ENCODE measurements around the gene NPDC1. TPM values are rescaled to one million over a fixed set of nuclear protein-coding genes. Genes with fewer than 3 reads are reported as not detected.

The NPDC1 gene
- total RNA-seq, 1 donor from 2014 or later, result 260 TPM

DNA sequence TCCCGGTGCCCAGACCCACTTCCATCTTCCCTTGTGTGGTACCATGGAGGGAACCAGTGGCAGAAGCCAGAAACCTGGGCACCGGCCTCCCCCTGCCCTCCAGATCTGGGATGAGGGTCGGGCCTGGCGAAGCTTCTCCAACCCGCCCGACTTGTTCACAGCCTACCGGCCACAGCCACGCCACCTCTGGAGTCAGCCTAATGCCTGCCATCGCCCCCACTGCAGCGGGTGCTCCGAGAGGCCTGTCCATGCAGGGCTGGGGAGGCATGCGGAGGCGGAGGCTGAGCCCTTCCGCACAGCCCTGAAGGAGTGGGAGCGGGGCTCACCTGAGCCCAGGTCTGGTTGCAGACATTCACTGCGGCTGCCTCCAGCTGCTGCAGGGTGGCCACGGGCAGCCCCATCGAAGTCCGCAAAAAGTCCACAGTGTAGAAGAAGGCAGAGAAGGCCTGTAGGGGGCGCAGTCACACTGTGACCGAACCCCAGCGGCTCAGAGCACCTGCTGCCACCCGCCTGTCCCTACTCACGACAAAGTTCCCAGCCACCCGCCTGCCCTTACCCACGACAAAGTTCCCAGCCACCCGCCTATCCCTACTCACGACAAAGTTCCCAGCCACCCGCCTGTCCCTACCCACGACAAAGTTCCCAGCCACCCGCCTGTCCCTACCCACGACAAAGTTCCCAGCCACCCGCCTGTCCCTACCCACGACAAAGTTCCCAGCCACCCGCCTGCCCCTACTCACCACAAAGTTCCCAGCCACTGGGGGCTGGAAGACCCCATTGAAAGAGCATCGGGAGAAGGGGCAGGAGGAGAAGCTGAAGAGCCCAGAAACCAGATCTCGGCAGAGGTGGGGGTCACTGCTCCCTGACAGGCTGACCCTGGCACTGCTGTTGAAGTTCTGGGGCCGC lies 3.8 kb upstream of the NPDC1 start:
- DNase-seq, result peak; percentile 84
- TF ChIP-seq, protein P1, sequence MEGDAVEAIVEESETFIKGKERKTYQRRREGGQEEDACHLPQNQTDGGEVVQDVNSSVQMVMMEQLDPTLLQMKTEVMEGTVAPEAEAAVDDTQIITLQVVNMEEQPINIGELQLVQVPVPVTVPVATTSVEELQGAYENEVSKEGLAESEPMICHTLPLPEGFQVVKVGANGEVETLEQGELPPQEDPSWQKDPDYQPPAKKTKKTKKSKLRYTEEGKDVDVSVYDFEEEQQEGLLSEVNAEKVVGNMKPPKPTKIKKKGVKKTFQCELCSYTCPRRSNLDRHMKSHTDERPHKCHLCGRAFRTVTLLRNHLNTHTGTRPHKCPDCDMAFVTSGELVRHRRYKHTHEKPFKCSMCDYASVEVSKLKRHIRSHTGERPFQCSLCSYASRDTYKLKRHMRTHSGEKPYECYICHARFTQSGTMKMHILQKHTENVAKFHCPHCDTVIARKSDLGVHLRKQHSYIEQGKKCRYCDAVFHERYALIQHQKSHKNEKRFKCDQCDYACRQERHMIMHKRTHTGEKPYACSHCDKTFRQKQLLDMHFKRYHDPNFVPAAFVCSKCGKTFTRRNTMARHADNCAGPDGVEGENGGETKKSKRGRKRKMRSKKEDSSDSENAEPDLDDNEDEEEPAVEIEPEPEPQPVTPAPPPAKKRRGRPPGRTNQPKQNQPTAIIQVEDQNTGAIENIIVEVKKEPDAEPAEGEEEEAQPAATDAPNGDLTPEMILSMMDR (IDR thresholded peaks at IDR 0.05; ENCODE audit: partially characterized antibody, unreplicated experiment), result peak; percentile 73
- Mint-ChIP-seq H3K27me3 (ENCODE audit: unreplicated experiment) (peaks cover 8% of the 10 kb centered on the region), H3K4me1 (ENCODE audit: low read depth, unreplicated experiment) (no peaks in the 10 kb centered on the region), H3K36me3 (ENCODE audit: unreplicated experiment) (no peaks in the 10 kb centered on the region), H3K4me3 (ENCODE audit: unreplicated experiment) (no peak overlapping the region), H3K9me3 (ENCODE audit: unreplicated experiment) (no peaks in the 10 kb centered on the region), H3K27ac (ENCODE audit: unreplicated experiment) (no peak overlapping the region)

DNA sequence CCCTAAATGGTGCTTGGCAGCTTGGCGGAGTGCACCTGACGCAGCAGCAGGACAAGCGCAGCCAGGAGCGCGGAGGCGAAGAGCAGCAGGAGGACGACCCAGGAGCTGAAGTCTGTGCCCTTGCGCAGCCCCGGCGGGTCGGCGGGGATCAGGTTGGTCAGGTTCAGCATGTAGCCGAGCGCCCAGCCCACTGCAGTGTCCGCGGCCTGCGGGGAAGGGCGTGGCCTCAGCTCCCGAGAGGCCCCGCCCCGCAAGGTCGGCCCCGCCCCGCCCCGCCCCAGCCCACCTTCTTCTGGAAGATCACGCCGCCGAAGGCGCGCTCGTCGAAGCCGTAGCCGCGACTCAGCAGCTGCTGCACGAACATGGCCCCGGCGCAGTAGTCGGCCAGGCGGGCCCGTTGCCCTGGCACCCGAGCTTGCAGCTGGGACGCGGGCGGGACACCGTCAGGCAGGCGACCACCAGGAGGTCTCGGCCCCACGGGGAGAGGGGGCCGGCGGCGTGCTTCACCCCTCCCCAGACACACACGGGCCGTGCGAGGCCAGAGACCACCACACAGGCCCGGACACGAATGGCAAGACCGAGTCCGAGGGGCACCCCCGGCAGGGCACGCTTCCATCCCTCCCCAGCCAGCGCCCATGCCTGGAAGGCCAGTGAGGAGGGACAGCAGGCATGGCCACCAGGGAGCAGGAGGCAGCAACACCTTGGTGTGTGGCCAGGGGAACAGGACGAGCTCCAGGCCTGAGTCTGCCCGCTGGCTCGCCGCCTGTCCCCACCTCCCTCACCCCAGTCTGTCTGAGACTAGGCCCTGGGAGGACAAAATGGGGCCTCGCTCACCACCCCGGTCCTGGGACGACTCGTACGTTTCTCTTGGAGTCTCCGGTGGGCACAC lies 2.9 kb upstream of the NPDC1 start:
- no peak overlapping the region for H3K27ac Mint-ChIP-seq (ENCODE audit: unreplicated experiment)
- H3K4me1 Mint-ChIP-seq (ENCODE audit: low read depth, unreplicated experiment), result no peaks in the 10 kb centered on the region
- TF ChIP-seq, protein P1 (IDR thresholded peaks at IDR 0.05; ENCODE audit: partially characterized antibody, unreplicated experiment), result no peak
- H3K36me3 Mint-ChIP-seq (ENCODE audit: unreplicated experiment), result no peaks in the 10 kb centered on the region
- peaks cover 8% of the 10 kb centered on the region for H3K27me3 Mint-ChIP-seq (ENCODE audit: unreplicated experiment)
- no peak for DNase-seq
- no peak overlapping the region for H3K4me3 Mint-ChIP-seq (ENCODE audit: unreplicated experiment)
- H3K9me3 Mint-ChIP-seq (ENCODE audit: unreplicated experiment), result no peaks in the 10 kb centered on the region

DNA sequence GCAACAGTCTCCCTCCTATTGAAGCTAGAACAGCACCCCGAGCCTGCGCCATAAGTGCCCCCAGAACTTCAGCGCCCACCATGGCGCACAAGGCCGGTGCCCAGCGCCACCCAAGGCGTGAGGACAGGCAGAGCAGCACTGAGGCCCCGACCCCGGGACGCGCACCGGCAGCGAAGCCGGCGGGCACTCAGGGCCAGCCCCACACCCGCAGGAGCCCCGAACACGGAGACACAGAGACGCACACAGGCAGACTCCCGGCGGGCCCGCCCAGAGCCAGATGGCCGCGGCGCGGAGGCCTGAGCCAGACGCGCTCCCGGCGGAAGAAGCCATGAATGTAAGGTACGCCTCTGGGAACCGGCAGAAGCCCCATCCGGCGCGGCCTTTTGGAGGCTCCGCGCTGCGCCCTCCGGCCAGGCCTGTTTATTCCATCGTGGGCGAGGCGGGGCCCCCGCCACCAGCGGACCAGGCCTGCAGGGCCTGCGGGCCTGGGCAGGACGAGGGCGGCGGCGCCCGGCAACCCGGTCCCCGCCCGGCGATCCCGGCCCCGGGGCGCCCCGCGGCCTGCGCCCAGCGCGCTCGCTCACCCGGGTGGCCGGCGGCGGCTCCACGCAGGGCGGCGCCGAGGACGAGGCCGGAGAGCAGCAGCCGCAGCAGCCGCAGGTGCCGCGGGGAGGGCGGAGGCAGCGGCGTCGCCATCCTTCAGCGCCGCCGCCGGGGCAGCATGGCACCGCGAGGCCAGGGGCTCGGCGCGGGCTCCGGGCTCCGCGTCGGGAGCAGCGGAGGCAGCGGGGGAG lies 486 bp downstream of the NPDC1 start:
- Mint-ChIP-seq H3K4me1 (ENCODE audit: low read depth, unreplicated experiment) (no peaks in the 10 kb centered on the region), H3K36me3 (ENCODE audit: unreplicated experiment) (no peaks in the 10 kb centered on the region), H3K9me3 (ENCODE audit: unreplicated experiment) (no peaks in the 10 kb centered on the region), H3K4me3 (ENCODE audit: unreplicated experiment) (peak overlapping the region; percentile 91), H3K27ac (ENCODE audit: unreplicated experiment) (peak overlapping the region; percentile 48), H3K27me3 (ENCODE audit: unreplicated experiment) (peaks cover 4% of the 10 kb centered on the region)
- TF ChIP-seq, protein P1 (IDR thresholded peaks at IDR 0.05; ENCODE audit: partially characterized antibody, unreplicated experiment), result no peak
- DNase-seq, result peak; percentile 85

DNA sequence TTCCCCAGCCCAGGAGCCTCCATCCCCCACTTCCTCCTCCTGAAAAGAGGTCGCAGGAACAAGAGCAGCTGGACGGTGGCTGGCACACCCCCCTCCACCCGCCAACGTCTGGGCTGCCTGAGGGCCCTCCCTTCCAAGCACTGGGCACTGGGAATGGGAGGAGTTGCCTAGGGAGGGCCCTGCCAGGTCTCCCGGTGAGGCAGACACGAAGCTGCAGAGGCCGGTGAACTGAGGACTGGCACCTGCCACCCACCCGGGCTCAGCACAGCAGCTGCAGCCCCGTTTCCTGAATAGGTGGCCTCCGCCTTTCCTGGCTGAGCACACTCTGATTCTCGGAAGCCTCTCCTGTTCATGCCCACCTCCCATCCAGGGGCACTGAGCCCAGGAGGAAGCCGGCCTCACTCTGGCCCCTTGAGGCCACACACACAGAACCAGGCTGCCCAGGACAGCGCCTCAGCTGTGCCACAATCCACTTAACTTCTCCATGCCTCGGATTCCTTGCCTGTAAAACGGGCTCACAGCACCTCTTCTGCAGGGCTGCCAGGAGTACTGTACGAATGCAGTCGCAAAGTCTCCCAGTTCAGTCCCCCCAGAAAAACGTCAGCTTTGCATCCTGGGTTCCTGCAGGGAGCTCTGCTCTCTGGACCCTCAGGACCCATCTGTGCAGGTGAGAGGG lies 1.3 kb downstream of the NPDC1 start:
- H3K36me3 Mint-ChIP-seq (ENCODE audit: unreplicated experiment), result no peaks in the 10 kb centered on the region
- TF ChIP-seq, protein P1 (IDR thresholded peaks at IDR 0.05; ENCODE audit: partially characterized antibody, unreplicated experiment), result no peak
- peak overlapping the region; percentile 91 for H3K4me3 Mint-ChIP-seq (ENCODE audit: unreplicated experiment)
- DNase-seq, result no peak
- no peaks in the 10 kb centered on the region for H3K9me3 Mint-ChIP-seq (ENCODE audit: unreplicated experiment)
- peaks cover 4% of the 10 kb centered on the region for H3K27me3 Mint-ChIP-seq (ENCODE audit: unreplicated experiment)
- H3K4me1 Mint-ChIP-seq (ENCODE audit: low read depth, unreplicated experiment), result no peaks in the 10 kb centered on the region
- peak overlapping the region; percentile 48 for H3K27ac Mint-ChIP-seq (ENCODE audit: unreplicated experiment)

All from glutamatergic neuron (in vitro differentiated cells).